Measurements from ENCODE around the gene CHST11. TPM values are rescaled to one million over a fixed set of nuclear protein-coding genes. Genes with fewer than 3 reads are reported as not detected.

CHST11 gene
- total and polyA plus RNA-seq, 9 of the 15 experiments (the other 6 are each of a cell fraction or from before 2014, with no cell fraction given): 2.3 to 38.7 (median 15.0) TPM

GRCh38 chr12:104664351-104664750 is 207.6 kb downstream of the CHST11 start:
- Histone ChIP-seq H3K4me3 (no peak overlapping the region), H3K9me1 (ENCODE audit: control insufficient read depth, insufficient read depth, low read length) (no peaks in the 10 kb centered on the region), H3K4me2 (ENCODE audit: insufficient read depth, low read length) (no peak overlapping the region), H3K9ac (ENCODE audit: insufficient read depth in 1 of 2, low read depth in 2 of 2, low read length in 2 of 2) (no peak overlapping the region), H3K27ac (ENCODE audit: extremely low read depth, low read depth, low read length) (no peak overlapping the region), H3K36me3 (ENCODE audit: control insufficient read depth, insufficient read depth, low read length) (no peaks in the 10 kb centered on the region; the same call in 2 of the 3 replicates), H3K9me3 (replicated peaks; ENCODE audit: control insufficient read depth, insufficient read depth, low read depth, low read length) (no peaks in the 10 kb centered on the region), H3K4me1 (replicated peaks in 1 of 2; ENCODE audit: control insufficient read depth in 2 of 2, insufficient read depth in 2 of 2, low read length in 2 of 2) (peaks cover 9 to 20% of the 10 kb centered on the region in 2 experiments; a peak in 4 of 5 replicates), H2AFZ (ENCODE audit: low read depth, low read length) (no peak overlapping the region), H4K20me1 (replicated peaks; ENCODE audit: control insufficient read depth, insufficient read depth, low read length) (peaks cover 11% of the 10 kb centered on the region; the same call in 1 of the 2 replicates), H3K27me3 (ENCODE audit: control insufficient read depth in 2 of 2, insufficient read depth in 2 of 2, low read length in 2 of 2) (no peaks in the 10 kb centered on the region), H3K79me2 (ENCODE audit: control insufficient read depth, insufficient read depth, low read length) (peaks cover 2% of the 10 kb centered on the region; the same call in 2 of the 3 replicates)
- intact Hi-C loops (cut with micrococcal nuclease): loop anchor here (10.0 kb wide), 1 partner anchor 160 kb away; no protein-coding TSS in a partner anchor
- CTCF ChIA-PET (ENCODE audit: low intra/inter-chr PET ratio): no interaction called here
- DNase-seq (ENCODE audit: extremely low read depth in 1 of 4, low spot score in 3 of 4) (no peak), ATAC-seq (no peak), FAIRE-seq (no peak)
- TF ChIP-seq ZEB2 (IDR thresholded peaks at IDR 0.05) (no peak), MAFF (IDR thresholded peaks at IDR 0.05; ENCODE audit: low read length) (no peak), SMARCC2 (IDR thresholded peaks at IDR 0.05; ENCODE audit: low read depth) (no peak), XRCC3 (IDR thresholded peaks at IDR 0.05) (no peak), NELFE (IDR thresholded peaks at IDR 0.05; ENCODE audit: insufficient read depth, insufficient read length) (no peak), ETS1 (conservative IDR thresholded peaks at IDR 0.05; ENCODE audit: control insufficient read depth, low read depth, low read length) (no peak), ZNF668 (CRISPR knock-in tag; IDR thresholded peaks at IDR 0.05) (no peak), FOXJ2 (tag; IDR thresholded peaks at IDR 0.05) (no peak), ELF2 (CRISPR knock-in tag; IDR thresholded peaks at IDR 0.05) (no peak), COPS2 (conservative IDR thresholded peaks at IDR 0.05) (no peak), TCF15 (CRISPR knock-in tag; IDR thresholded peaks at IDR 0.05) (no peak), KAT8 (IDR thresholded peaks at IDR 0.05; ENCODE audit: low read depth) (no peak), MIER1 (IDR thresholded peaks at IDR 0.05; ENCODE audit: low read depth) (no peak), EGR1 (conservative IDR thresholded peaks at IDR 0.05) (no peak)
- POLR2A ChIA-PET: no interaction called here
- BruUV-seq (replicated peaks): no TSS peak
- 46% methylated on average over 3 of the region's 3 CpGs for WGBS (ENCODE audit: insufficient coverage, low coverage, missing lambda C conversion rate)
- in situ Hi-C loops (cut with MboI): loop anchor here (10.0 kb wide), 1 partner anchor 280 kb away; no protein-coding TSS in a partner anchor
